H9 (cell line): Measurements from ENCODE around the gene TEX52. TPM values are rescaled to one million over a fixed set of nuclear protein-coding genes. Genes with fewer than 3 reads are reported as not detected.

Experiments used
- DNase-seq: peaks from one replicate; pipeline ENCODE4 v3.0.0-alpha.2; 2017
- H2AFZ ChIP-seq: one replicate; pipeline ENCODE4 v1.6.1; 2013; ENCODE audit warnings: mild to moderate bottlenecking, low read length, control low read depth, moderate library complexity
- H2AK5ac ChIP-seq: 2 replicates; pipeline ENCODE4 v1.6.1; 2013; ENCODE audit warnings: low read length, control low read depth, mixed read lengths; ENCODE audit not compliant: insufficient read length
- H2BK120ac ChIP-seq: one replicate; pipeline ENCODE4 v1.6.1; 2013; ENCODE audit warnings: low read depth, mild to moderate bottlenecking, low read length, control low read depth, inconsistent platforms; ENCODE audit not compliant: poor library complexity, severe bottlenecking
- H2BK12ac ChIP-seq: 2 replicates; pipeline ENCODE4 v1.6.1; 2013; ENCODE audit warnings: low read length, control low read depth, mixed read lengths, low read depth; ENCODE audit not compliant: insufficient read length
- H2BK15ac ChIP-seq: 2 replicates; pipeline ENCODE4 v1.6.1; 2013; ENCODE audit warnings: low read depth, low read length, control low read depth
- H2BK20ac ChIP-seq: one replicate; pipeline ENCODE4 v1.6.1; 2013; ENCODE audit warnings: low read depth, mild to moderate bottlenecking, low read length, control low read depth, inconsistent platforms; ENCODE audit not compliant: poor library complexity, severe bottlenecking
- H2BK5ac ChIP-seq: 2 replicates; pipeline ENCODE4 v1.6.1; 2013; ENCODE audit warnings: low read length, control low read depth, mixed read lengths; ENCODE audit not compliant: insufficient read length
- H3K14ac ChIP-seq: 2 replicates; pipeline ENCODE4 v1.6.1; 2013; ENCODE audit warnings: low read length, control low read depth; ENCODE audit not compliant: insufficient read depth
- H3K18ac ChIP-seq: 2 replicates; pipeline ENCODE4 v1.6.1; 2013; ENCODE audit warnings: low read depth, mild to moderate bottlenecking, mixed read lengths, low read length, control low read depth; ENCODE audit not compliant: insufficient read length
- H3K23ac ChIP-seq: 2 replicates; pipeline ENCODE4 v1.6.1; 2013; ENCODE audit warnings: low read length, control low read depth, mixed read lengths, low read depth; ENCODE audit not compliant: insufficient read length
- H3K23me2 ChIP-seq: 2 replicates; pipeline ENCODE4 v1.6.1; 2013; ENCODE audit warnings: low read depth, mild to moderate bottlenecking, mixed read lengths, low read length, control low read depth; ENCODE audit not compliant: insufficient read length, poor library complexity, severe bottlenecking
- H3K27ac ChIP-seq: 2 replicates; pipeline ENCODE4 v1.5.1; 2013; ENCODE audit warnings: low read length, control low read depth, mixed read lengths, low read depth; ENCODE audit not compliant: insufficient read length
- H3K27me3 ChIP-seq: 2 replicates; pipeline ENCODE4 v1.6.1; 2013; ENCODE audit warnings: low read length, control low read depth, inconsistent platforms; ENCODE audit not compliant: insufficient read depth
- H3K4ac ChIP-seq: 2 replicates; pipeline ENCODE4 v1.6.1; 2013; ENCODE audit warnings: low read depth, mild to moderate bottlenecking, control low read depth, inconsistent platforms, low read length, moderate library complexity
- H3K4me1 ChIP-seq: 2 replicates; pipeline ENCODE4 v1.6.1; 2013; ENCODE audit warnings: low read length, control low read depth, inconsistent platforms; ENCODE audit not compliant: insufficient read depth
- H3K4me2 ChIP-seq: 2 replicates; pipeline ENCODE4 v1.6.1; 2013; ENCODE audit warnings: low read length, control low read depth, mixed read lengths; ENCODE audit not compliant: insufficient read length, insufficient read depth
- H3K56ac ChIP-seq: 2 replicates; pipeline ENCODE4 v1.6.1; 2013; ENCODE audit warnings: low read depth, mild to moderate bottlenecking, mixed read lengths, low read length, control low read depth; ENCODE audit not compliant: insufficient read length
- H3K79me1 ChIP-seq: 2 replicates; pipeline ENCODE4 v1.6.1; 2013; ENCODE audit warnings: low read depth, mild to moderate bottlenecking, moderate library complexity, low read length, control low read depth, inconsistent platforms; ENCODE audit not compliant: insufficient read depth, poor library complexity, severe bottlenecking
- H3K79me2 ChIP-seq: 2 replicates; pipeline ENCODE4 v1.6.1; 2013; ENCODE audit warnings: low read length, control low read depth, inconsistent platforms; ENCODE audit not compliant: insufficient read depth
- H3K9ac ChIP-seq: 2 replicates; pipeline ENCODE4 v1.6.1; 2013; ENCODE audit warnings: low read length, control low read depth, mixed read lengths; ENCODE audit not compliant: insufficient read length; ENCODE audit errors: extremely low read depth
- H3K9me3 ChIP-seq: one replicate; pipeline ENCODE4 v1.6.1; 2013; ENCODE audit warnings: low read depth, low read length, inconsistent platforms; ENCODE audit not compliant: control insufficient read depth
- H3T11ph ChIP-seq: one replicate; pipeline ENCODE4 v1.6.1; 2013; ENCODE audit warnings: mild to moderate bottlenecking, low read length, control low read depth, inconsistent platforms
- H4K20me1 ChIP-seq: one replicate; pipeline ENCODE4 v1.6.1; 2013; ENCODE audit not compliant: control insufficient read depth, insufficient read length, insufficient read depth
- H4K5ac ChIP-seq: 2 replicates; pipeline ENCODE4 v1.6.1; 2013; ENCODE audit warnings: low read depth, mild to moderate bottlenecking, mixed read lengths, low read length, control low read depth; ENCODE audit not compliant: insufficient read length
- H4K8ac ChIP-seq: replicated peaks from 2 replicates; pipeline ENCODE4 v1.6.1; 2013; ENCODE audit warnings: low read length, control low read depth, mixed read lengths, low read depth; ENCODE audit not compliant: insufficient read length
- H4K91ac ChIP-seq: 2 replicates; pipeline ENCODE4 v1.6.1; 2013; ENCODE audit warnings: low read depth, mild to moderate bottlenecking, moderate library complexity, mixed read lengths, low read length, control low read depth; ENCODE audit not compliant: insufficient read length
- H3K27ac Mint-ChIP-seq, 3 experiments: 2 replicates in 2 of 3; 3 replicates in 1 of 3; pipeline ENCODE4 v1.8.0; 2020 to 2021; ENCODE audit warnings: mixed read lengths in 3 of 3, mild to moderate bottlenecking in 1 of 3, moderate library complexity in 1 of 3
- H3K27me3 Mint-ChIP-seq: 2 replicates; pipeline ENCODE4 v1.8.0; 2021; ENCODE audit warnings: low read depth, mild to moderate bottlenecking, moderate library complexity, mixed read lengths
- H3K36me3 Mint-ChIP-seq, 3 experiments: 2 replicates in 2 of 3; 3 replicates in 1 of 3; pipeline ENCODE4 v1.8.0; 2020 to 2021; ENCODE audit warnings: low read depth in 3 of 3, mixed read lengths in 3 of 3; ENCODE audit not compliant: insufficient read depth in 1 of 3
- H3K4me1 Mint-ChIP-seq, 2 experiments: 2 replicates each; pipeline ENCODE4 v1.8.0; 2020; ENCODE audit warnings: mixed read lengths in 2 of 2
- H3K4me3 Mint-ChIP-seq, 2 experiments: 2 replicates in 1 of 2; 3 replicates in 1 of 2; pipeline ENCODE4 v1.8.0; 2020 to 2021; ENCODE audit warnings: mild to moderate bottlenecking in 2 of 2, mixed read lengths in 2 of 2, moderate library complexity in 1 of 2
- H3K9me3 Mint-ChIP-seq, 2 experiments: 2 replicates in 1 of 2; 3 replicates in 1 of 2; pipeline ENCODE4 v1.8.0; 2020; ENCODE audit warnings: mild to moderate bottlenecking in 2 of 2, mixed read lengths in 2 of 2, moderate library complexity in 1 of 2
- CTCF ChIP-seq: fragments of 200-600 bp; sonication (generic); conservative IDR thresholded peaks from 3 replicates; pipeline ENCODE4 v1.8.0; 2021; ENCODE audit warnings: antibody characterized with exemption, mild to moderate bottlenecking
- WGBS: extraction: QIAGEN DNeasy Blood & Tissue Kit; methylation state at CpG from one replicate; pipeline ENCODE4 v1.1.7; 2013; ENCODE audit warnings: missing lambda C conversion rate, low lambda C conversion rate, mixed read lengths; ENCODE audit not compliant: insufficient read length; ENCODE audit errors: extremely low coverage; 5-methylcytosine and 5-hydroxymethylcytosine counted together
- total RNA-seq: library from RNA; stranded (reverse); gene quantifications from 2 replicates; pipeline ENCODE4 v1.2.1, GENCODE V29; 2021

Gene TEX52
- total RNA-seq, 1 experiment from 2014 or later: 0.20 TPM

DNA sequence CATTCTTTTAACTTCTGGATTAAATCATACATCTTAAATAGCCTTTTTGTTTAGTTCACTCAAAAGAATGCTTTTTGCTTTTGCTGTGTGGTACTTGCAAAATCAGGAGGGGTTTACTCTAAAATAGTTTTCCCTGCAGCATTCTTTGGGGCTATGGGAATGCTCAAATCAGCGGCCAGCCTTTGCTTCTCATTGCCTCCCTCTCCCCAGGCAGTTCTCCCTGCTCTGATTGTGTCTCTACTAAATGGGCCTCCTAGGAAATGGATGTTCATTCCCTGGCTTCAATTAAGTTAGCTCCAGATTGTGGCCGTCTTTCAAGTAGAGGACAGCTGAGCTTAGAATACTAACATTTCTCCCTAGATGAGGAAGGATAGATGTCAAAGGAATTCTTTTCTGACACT is 38.2 kb upstream of the TEX52 start:
- Histone ChIP-seq H3K14ac (no peak overlapping the region), H4K8ac (no peak overlapping the region), H3K56ac (no peak overlapping the region), H2BK15ac (no peak overlapping the region), H3K79me1 (peaks cover 2% of the 10 kb centered on the region), H2BK120ac (no peak overlapping the region), H3K18ac (no peak overlapping the region), H3K23me2 (peaks cover 4% of the 10 kb centered on the region), H4K91ac (no peak overlapping the region), H3K23ac (no peak overlapping the region), H2BK5ac (no peak overlapping the region), H3K9me3 (no peaks in the 10 kb centered on the region), H3K27ac (no peak overlapping the region), H2AFZ (no peak overlapping the region), H2AK5ac (no peak overlapping the region), H3K79me2 (0 out of 2 replicates have a peak, but pooled peaks cover 1% of the 10 kb centered on the region), H2BK12ac (no peak overlapping the region), H2BK20ac (no peak overlapping the region), H3T11ph (no peak overlapping the region), H3K27me3 (no peaks in the 10 kb centered on the region), H3K4me2 (no peak overlapping the region), H4K5ac (no peak overlapping the region), H4K20me1 (no peaks in the 10 kb centered on the region), H3K4ac (no peak overlapping the region), H3K9ac (no peak overlapping the region), H3K4me1 (no peaks in the 10 kb centered on the region)
- Mint-ChIP-seq H3K27ac (peak overlapping the region in 1 of 3 experiments; percentile 75; a peak in 2 of 7 replicates), H3K4me1 (peaks cover 7 to 12% of the 10 kb centered on the region in 2 experiments), H3K36me3 (peaks cover 1 to 3% (median 3%) of the 10 kb centered on the region in 3 experiments; a peak in 4 of 7 replicates), H3K4me3 (no peak overlapping the region), H3K9me3 (no peaks in the 10 kb centered on the region), H3K27me3 (0 out of 2 replicates have a peak, but pooled peaks cover 3% of the 10 kb centered on the region)
- no peak for TF ChIP-seq CTCF
- DNase-seq: no peak
- no CpG with 5 or more reads among the region's 2 CpGs for WGBS
